ENCODE results near the gene CNOT4.

Gene CNOT4

DNA sequence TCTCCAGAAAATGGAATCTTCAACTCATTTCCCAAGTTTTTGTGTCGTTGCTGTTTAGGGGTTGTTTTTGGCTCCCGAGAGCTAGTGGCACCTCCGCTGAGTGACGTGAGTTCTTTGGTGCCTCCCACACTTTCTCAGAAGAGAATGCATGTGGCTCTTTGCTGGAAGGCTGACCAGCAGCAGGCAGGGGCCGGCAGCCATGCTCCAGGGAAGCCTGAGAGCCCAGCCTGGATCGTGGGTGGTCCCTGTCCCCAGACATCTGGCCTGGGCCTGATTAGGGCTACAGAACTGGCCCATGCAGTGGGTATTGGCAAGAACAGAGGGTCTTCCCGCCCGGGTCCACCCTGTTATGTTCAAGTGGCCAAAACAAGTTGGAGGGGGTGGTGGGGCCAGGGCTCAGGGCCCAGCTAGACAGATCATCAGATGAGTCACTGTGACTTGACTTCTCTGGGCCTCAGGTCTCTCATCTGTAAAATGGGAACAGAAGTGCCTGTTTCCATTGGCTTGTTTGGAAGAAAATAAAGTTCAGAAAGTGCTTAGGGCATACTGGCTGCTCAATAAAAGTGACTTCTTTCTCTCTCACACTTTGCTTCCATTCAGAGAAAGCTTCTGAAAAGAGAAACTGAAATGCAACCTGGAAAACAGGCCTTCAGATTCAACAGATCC lies 193.1 kb downstream of the CNOT4 start:
- TF ChIP-seq, protein P1, sequence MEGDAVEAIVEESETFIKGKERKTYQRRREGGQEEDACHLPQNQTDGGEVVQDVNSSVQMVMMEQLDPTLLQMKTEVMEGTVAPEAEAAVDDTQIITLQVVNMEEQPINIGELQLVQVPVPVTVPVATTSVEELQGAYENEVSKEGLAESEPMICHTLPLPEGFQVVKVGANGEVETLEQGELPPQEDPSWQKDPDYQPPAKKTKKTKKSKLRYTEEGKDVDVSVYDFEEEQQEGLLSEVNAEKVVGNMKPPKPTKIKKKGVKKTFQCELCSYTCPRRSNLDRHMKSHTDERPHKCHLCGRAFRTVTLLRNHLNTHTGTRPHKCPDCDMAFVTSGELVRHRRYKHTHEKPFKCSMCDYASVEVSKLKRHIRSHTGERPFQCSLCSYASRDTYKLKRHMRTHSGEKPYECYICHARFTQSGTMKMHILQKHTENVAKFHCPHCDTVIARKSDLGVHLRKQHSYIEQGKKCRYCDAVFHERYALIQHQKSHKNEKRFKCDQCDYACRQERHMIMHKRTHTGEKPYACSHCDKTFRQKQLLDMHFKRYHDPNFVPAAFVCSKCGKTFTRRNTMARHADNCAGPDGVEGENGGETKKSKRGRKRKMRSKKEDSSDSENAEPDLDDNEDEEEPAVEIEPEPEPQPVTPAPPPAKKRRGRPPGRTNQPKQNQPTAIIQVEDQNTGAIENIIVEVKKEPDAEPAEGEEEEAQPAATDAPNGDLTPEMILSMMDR (IDR thresholded peaks at IDR 0.05; ENCODE audit: low read depth, low read length, missing control alignments): no peak
- H3K4me3 ChIP-seq (replicated peaks; ENCODE audit: low read depth, low read length): no peak overlapping the region

DNA sequence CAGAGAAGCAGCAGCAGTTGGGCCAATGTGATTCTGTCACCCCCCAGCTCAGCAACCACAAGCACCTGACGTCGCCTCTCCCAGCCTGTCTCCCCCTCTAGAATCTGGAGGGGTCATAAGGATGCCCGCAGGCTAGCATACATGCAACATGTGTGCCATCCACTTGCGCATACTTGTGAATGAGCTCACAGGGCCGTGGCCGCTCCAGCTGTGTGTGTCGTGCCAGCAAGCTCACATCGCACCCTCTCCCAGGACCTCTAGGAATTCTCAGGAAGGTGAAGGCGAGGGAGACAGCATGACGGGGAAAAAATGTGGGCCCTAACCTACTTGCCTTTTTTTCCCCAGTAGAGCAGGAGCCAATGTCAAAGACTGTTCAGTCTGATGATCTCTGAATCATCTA lies 195.9 kb downstream of the CNOT4 start:
- no peak for DNase-seq (ENCODE audit: extremely low read depth, low read depth)
- TF ChIP-seq, protein P1 (IDR thresholded peaks at IDR 0.05; ENCODE audit: low read depth, low read length, missing control alignments): no peak
- H3K4me3 ChIP-seq (replicated peaks; ENCODE audit: low read depth, low read length): no peak overlapping the region

More for the DNA sequence above, 193.1 kb downstream of the CNOT4 start:
- no peak for DNase-seq (ENCODE audit: extremely low read depth, low read depth)

Data from HFF-Myc (cell line).